DOHH2 (cell line): ENCODE measurements around the gene NEU4.

ENCODE experiments used
- CTCF ChIP-seq: fragments of 200-600 bp; sonication (generic); IDR thresholded peaks from one replicate; pipeline ENCODE4 v1.5.1; 2014; ENCODE audit warnings: antibody characterized with exemption, mild to moderate bottlenecking, low read depth, low read length; ENCODE audit not compliant: poor library complexity, severe bottlenecking
- EZH2phosphoT487 ChIP-seq: fragments of 200-600 bp; sonication (generic); IDR thresholded peaks from 2 replicates; pipeline ENCODE4 v1.6.1; 2017; ENCODE audit warnings: borderline replicate concordance, mild to moderate bottlenecking, antibody characterized with exemption, low read length, moderate library complexity, mixed read lengths

GRCh38 chr2:241772063-241772499 lies 36.9 kb upstream of the NEU4 start:
- TF ChIP-seq CTCF: no peak
- TF ChIP-seq EZH2phosphoT487: no peak
